ENCODE data around the gene FAM13C.

The FAM13C gene

DNA sequence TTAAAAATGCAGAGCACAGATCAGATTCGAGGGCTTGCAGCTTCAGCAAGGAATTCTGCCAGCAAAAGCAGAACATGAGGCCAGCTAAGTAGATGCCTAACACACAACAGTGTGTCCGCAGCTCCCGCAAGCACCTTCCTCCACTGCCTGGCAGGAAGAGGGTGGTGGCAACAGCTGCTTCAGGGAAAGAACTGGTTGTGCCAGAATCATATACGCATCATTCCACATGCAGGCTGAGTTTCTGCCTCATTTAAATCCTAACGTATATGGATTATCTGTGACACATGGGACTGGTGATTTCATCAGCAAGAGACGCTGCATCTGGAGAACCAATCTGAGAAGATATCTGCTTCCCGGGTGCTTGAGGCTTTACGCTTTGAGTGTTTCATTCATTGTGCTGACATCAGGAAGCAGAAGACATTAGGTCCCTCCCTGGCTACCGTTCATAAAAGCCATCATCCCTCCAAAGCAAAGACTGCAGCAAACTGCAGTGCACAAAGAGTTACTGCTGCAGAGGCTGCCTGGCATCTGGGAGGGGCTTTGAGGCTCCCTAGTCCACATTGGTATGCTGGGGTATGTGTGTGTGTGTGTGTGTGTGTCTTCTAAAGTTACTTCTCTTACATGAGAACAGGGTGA lies 78.8 kb downstream of the FAM13C start:
- DNase-seq (ENCODE audit: low spot score): no peak
- TF ChIP-seq, protein P1, sequence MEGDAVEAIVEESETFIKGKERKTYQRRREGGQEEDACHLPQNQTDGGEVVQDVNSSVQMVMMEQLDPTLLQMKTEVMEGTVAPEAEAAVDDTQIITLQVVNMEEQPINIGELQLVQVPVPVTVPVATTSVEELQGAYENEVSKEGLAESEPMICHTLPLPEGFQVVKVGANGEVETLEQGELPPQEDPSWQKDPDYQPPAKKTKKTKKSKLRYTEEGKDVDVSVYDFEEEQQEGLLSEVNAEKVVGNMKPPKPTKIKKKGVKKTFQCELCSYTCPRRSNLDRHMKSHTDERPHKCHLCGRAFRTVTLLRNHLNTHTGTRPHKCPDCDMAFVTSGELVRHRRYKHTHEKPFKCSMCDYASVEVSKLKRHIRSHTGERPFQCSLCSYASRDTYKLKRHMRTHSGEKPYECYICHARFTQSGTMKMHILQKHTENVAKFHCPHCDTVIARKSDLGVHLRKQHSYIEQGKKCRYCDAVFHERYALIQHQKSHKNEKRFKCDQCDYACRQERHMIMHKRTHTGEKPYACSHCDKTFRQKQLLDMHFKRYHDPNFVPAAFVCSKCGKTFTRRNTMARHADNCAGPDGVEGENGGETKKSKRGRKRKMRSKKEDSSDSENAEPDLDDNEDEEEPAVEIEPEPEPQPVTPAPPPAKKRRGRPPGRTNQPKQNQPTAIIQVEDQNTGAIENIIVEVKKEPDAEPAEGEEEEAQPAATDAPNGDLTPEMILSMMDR (IDR thresholded peaks at IDR 0.05; ENCODE audit: extremely low read depth, missing control alignments): no peak

DNA sequence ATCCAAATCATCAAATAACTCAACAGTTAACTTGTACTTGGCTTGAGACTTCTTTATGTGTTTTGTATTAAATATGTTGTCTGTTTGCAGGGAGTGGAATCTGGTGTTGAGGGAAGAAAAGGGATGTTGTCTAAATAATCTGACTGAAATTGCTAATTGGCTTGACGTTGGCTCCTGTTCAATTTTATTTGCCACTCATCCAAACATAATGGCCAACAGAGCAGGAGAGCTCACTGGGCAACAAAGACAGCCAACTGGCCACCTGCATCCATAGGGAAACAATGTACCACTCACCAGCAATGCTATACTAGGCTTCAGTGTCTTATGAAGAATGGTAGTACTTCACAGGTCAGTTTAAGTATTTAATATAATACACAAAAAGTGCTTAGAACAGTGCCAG lies 80.5 kb downstream of the FAM13C start:
- TF ChIP-seq, protein P1 (IDR thresholded peaks at IDR 0.05; ENCODE audit: extremely low read depth, missing control alignments): no peak
- DNase-seq (ENCODE audit: low spot score): no peak

DNA sequence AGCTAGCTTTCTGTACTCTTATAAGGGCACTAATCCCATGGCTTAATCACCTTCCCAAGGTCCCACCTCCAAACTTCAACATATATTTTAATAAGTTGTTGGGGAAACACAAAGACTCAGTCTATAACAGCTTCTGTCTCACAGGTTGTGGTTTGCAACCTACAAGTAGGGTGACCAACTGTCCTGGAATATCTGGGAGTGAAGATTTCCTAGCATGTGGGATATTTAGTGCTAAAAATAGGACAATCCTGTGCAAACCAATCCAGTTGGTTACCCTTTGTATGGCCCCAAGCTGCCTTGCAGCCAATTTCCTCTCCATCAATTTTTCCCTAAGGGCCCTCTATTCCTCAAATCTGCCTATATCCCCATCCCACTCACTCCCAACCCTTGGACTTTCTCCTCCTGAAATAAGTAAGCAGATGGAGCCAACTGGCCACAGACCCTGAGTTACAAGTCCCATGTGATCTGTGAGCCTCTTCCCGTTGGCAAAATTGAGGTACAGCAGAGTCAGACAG lies 82.3 kb downstream of the FAM13C start:
- no peak for DNase-seq (ENCODE audit: low spot score)
- TF ChIP-seq, protein P1 (IDR thresholded peaks at IDR 0.05; ENCODE audit: extremely low read depth, missing control alignments): no peak

DNA sequence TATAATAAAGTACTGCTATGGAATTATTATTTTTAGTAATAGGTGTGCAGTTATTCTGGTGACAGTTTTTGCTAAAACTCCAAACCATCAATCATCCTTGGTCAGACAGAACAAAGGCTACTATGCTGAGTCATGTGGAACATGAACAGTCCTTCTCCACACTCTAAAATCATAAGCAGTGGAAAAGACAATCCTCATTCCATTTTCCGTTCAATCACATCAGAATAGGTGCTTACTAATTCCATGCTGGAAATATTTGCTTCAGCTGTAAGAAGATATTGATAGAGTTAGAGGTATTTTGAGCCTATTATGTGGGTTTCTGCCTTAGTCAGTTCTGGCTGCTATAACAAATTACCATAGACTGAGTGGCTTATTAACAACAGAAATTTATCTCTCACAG lies 82.9 kb downstream of the FAM13C start:
- DNase-seq (ENCODE audit: low spot score): no peak
- TF ChIP-seq, protein P1 (IDR thresholded peaks at IDR 0.05; ENCODE audit: extremely low read depth, missing control alignments): no peak

DNA sequence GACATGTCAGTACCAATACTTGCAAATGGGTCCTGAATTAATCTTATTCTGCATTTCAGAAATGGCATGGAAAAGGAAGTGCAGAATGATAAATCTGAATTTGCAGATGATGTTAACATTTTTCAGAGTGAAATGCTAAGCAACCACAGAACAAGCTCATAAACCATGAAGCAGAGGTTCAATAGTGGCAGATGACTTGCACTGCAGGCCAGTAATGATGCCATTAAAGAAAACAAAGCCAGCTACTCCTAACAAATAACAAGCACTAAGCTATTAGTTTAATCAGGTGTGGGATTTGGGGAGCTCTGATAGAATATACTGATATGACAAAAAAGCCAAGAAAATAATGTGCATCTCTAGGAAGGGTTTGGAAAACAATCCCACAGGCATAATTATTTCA lies 85.4 kb downstream of the FAM13C start:
- no peak for DNase-seq (ENCODE audit: low spot score)

DNA sequence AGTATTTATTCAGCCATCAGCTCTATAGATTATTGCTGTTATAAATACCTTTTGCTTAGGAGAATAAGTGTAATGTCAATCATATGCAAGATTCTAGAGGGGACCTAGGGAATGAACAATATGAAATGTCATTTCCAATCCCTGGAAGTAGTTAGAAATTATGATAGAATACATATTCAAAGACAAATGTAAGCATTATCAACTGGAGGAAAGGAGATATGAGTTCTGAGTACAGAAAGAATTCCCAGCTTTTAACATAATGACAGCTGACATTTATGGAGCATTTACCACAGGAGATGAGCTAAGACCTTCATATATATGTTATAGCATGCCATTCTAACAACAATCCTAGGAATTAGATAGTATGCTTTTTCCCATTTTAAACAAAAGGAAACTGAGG lies 86.2 kb downstream of the FAM13C start:
- TF ChIP-seq, protein P1 (IDR thresholded peaks at IDR 0.05; ENCODE audit: extremely low read depth, missing control alignments): no peak
- DNase-seq (ENCODE audit: low spot score): no peak

More for the DNA sequence above, 85.4 kb downstream of the FAM13C start:
- TF ChIP-seq, protein P1 (IDR thresholded peaks at IDR 0.05; ENCODE audit: extremely low read depth, missing control alignments): no peak

DNA sequence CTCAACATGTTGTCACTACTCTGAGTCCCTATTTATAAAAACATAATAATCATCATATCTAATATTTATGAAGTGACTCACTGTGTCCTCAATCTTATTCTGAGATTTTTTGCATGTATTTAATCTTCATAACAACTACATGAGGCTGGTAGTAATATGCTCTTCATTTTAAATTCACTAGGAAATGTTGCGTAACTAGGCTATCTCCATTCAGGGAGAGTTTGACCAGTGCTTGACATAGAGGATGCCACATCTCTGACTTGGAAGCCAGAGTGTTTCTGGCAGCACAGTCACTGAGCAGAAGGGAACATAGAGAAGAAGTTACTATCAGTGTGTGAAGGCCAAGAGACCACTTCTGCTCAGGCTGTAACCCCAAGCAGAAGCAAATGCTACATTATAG lies 88.9 kb downstream of the FAM13C start:
- DNase-seq (ENCODE audit: low spot score): no peak
- TF ChIP-seq, protein P1 (IDR thresholded peaks at IDR 0.05; ENCODE audit: extremely low read depth, missing control alignments): no peak
